ENCODE measurements around the gene TF.

The TF gene

DNA sequence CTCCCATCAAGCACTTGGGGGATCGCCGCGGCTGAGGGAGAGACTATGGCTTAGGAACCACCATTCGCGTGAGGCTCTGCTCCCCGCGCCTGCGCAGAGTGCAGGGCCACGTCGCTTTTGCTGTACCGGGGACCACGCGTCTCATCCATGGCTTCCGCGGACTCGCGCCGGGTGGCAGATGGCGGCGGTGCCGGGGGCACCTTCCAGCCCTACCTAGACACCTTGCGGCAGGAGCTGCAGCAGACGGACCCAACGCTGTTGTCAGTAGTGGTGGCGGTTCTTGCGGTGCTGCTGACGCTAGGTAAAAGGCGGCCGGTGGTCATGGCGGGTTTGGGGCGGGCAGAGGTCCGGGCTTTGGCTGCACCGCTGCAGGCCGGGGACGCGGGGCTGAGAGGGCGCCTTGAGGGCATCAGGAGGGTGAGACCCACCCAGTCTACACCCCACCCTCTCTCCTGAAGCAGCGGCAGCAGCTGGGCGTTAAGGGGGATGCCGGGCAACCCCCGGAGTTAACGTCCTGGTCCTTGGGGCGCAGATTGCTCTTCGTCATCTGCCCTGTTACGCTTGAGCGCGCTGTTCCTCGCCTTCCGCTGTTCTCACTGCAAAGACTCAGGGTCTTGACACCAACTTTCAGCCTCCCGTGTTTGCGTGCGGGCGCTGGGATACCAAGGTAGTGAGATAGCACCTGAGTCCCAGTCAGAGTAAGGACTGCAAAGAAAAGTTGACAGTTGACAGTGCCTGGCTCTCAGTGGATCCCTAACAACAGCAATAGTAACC lies 59.7 kb downstream of the TF start, which contains the start of gene SRPRB:
TSS of gene SRPRB (plus strand) at position 114 of the 774 bp plus-strand sequence. CDS start at position 148, 34 bp downstream.
- TF ChIP-seq, protein P1, sequence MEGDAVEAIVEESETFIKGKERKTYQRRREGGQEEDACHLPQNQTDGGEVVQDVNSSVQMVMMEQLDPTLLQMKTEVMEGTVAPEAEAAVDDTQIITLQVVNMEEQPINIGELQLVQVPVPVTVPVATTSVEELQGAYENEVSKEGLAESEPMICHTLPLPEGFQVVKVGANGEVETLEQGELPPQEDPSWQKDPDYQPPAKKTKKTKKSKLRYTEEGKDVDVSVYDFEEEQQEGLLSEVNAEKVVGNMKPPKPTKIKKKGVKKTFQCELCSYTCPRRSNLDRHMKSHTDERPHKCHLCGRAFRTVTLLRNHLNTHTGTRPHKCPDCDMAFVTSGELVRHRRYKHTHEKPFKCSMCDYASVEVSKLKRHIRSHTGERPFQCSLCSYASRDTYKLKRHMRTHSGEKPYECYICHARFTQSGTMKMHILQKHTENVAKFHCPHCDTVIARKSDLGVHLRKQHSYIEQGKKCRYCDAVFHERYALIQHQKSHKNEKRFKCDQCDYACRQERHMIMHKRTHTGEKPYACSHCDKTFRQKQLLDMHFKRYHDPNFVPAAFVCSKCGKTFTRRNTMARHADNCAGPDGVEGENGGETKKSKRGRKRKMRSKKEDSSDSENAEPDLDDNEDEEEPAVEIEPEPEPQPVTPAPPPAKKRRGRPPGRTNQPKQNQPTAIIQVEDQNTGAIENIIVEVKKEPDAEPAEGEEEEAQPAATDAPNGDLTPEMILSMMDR (IDR thresholded peaks at IDR 0.05; ENCODE audit: insufficient read depth, low read length, missing control alignments): no peak
- peak; percentile 52 for DNase-seq (ENCODE audit: low read depth, low spot score)
- ChIA-PET CTCF (interaction anchor here (1.2 to 5.4 kb wide), 2 partner anchors 11 to 14 kb away, joined by 4 to 39 read pairs; no protein-coding TSS in a partner anchor), POLR2A (no interaction called here)
- peak within 1 kb of the TSS; percentile 98 for H3K4me3 ChIP-seq (ENCODE audit: low read depth, low read length)

DNA sequence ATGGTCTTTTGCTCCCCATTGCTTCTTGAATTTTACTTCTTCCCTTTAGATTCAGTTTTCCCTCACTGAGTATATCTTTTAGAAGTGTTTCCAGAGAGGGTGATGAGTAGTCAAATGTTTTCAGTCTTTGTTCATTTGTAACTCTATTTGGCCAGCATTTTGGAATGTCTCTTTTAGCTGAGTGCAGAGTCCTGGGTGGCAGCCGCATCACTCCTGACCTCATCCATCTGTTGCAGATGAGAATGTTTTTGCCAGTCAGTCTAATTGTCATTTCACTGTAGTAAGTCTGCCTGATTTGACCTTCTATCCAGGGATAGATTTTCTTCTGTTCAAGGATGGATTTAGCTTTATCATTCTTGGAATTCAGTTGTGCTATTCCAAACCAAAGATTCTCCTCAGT lies 66.7 kb downstream of the TF start:
- ChIA-PET CTCF (interaction anchor here (0.8 kb wide), 1 partner anchor 115 kb away, joined by 3 read pairs; no protein-coding TSS in a partner anchor), POLR2A (no interaction called here)
- TF ChIP-seq, protein P1 (IDR thresholded peaks at IDR 0.05; ENCODE audit: insufficient read depth, low read length, missing control alignments): no peak
- DNase-seq (ENCODE audit: low read depth, low spot score): no peak
- H3K4me3 ChIP-seq (ENCODE audit: low read depth, low read length): no peak overlapping the region

DNA sequence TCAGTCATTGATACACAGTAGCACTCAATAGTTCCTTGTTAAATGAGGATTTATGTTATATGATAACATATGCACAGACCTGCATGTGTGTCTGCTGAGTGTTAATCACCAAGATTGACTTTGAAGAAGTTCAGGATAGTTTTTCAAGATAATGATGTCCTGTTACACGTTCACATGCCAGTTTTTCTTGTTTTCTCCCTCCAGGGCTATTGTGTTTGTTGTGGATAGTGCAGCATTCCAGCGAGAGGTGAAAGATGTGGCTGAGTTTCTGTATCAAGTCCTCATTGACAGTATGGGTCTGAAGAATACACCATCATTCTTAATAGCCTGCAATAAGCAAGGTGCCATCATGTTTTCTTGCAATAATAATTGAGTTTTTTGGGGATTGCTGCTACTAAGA lies 69.2 kb downstream of the TF start:
- ChIA-PET CTCF (no interaction called here), POLR2A (no interaction called here)
- TF ChIP-seq, protein P1 (IDR thresholded peaks at IDR 0.05; ENCODE audit: insufficient read depth, low read length, missing control alignments): no peak

DNA sequence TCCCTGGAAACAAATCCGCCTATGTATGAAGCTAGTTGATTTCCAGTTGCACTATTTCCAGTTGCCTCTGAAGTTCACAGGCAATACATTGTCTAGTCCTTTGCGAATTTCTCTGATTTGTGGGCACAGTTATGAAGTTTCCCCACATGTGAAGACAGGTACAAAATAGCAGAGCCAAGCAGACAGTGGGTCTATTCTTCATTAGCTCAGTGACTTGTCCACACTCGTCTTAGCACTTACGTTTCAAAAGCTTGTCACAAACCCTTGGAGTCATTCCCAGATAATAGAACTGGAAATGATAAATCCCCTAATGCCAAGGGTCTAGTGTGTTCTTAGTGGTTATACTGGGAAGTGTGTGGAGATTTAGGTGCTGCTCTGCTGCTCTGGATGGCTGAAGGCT lies 73.9 kb downstream of the TF start:
- no peak overlapping the region for H3K4me3 ChIP-seq (ENCODE audit: low read depth, low read length)
- no peak for DNase-seq (ENCODE audit: low read depth, low spot score)
- ChIA-PET POLR2A (interaction anchor here (0.5 kb wide), 1 partner anchor 884 kb away, joined by 3 read pairs; no protein-coding TSS in a partner anchor), CTCF (interaction anchor here (0.6 to 4.8 kb wide), 10 partner anchors 13 to 1089 kb away, joined by 3 to 31 read pairs (median 3); no protein-coding TSS in a partner anchor)
- TF ChIP-seq, protein P1 (IDR thresholded peaks at IDR 0.05; ENCODE audit: insufficient read depth, low read length, missing control alignments): no peak

More for the DNA sequence above, 69.2 kb downstream of the TF start:
- no peak for DNase-seq (ENCODE audit: low read depth, low spot score)
- H3K4me3 ChIP-seq (ENCODE audit: low read depth, low read length): no peak overlapping the region

DNA sequence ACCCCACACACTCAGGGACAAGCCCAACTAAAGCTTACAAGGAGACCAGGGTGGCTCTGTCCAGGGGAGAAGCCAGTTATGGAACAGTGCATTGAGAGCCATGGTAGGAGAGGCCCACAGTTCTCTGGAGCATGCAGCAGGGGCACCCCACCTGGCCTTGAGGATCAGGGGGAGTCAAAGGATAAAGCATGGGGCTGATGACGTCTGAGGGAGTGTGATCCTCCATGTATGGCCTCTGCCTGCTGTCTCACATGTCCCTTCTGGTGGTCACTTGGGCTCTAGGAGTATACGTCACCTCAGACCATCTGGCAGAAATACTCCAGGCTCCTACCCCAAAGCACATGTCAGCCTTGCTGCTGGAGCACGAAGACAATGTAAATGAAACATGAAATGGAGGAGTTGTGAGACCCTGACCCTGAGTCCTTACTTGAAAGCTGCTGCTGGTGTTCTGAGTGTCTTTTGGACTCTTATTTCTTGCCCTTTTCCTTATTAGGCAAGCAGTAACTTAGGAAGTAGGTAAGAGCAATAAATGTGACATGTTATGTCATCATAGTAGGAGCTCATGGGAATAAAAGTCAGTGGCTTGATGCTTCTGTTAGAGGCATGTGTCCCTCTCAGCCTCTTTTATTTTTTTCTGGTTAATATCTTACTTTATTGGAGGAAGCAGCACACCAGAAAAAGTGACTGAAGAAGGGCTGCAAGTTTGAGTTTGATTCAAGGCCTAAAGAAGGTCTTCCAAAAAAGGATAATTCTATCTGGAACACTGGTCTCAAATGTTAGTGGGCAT lies 74.9 kb downstream of the TF start:
- no peak for DNase-seq (ENCODE audit: low read depth, low spot score)
- ChIA-PET POLR2A (interaction anchor here (0.5 kb wide), 2 partner anchors 21 to 885 kb away, joined by 3 read pairs; no protein-coding TSS in a partner anchor), CTCF (interaction anchor here (1.2 to 4.8 kb wide), 3 partner anchors 108 to 391 kb away, joined by 3 to 31 read pairs (median 22); no protein-coding TSS in a partner anchor)
- TF ChIP-seq, protein P1 (IDR thresholded peaks at IDR 0.05; ENCODE audit: insufficient read depth, low read length, missing control alignments): no peak
- H3K4me3 ChIP-seq (ENCODE audit: low read depth, low read length): no peak overlapping the region

All from AG04449 (cell line).